Measurements from ENCODE around the gene SLC39A11. TPM values are rescaled to one million over a fixed set of nuclear protein-coding genes. Genes with fewer than 3 reads are reported as not detected.

The SLC39A11 gene
- total RNA-seq, 1 experiment from 2014 or later: 46.4 TPM

DNA sequence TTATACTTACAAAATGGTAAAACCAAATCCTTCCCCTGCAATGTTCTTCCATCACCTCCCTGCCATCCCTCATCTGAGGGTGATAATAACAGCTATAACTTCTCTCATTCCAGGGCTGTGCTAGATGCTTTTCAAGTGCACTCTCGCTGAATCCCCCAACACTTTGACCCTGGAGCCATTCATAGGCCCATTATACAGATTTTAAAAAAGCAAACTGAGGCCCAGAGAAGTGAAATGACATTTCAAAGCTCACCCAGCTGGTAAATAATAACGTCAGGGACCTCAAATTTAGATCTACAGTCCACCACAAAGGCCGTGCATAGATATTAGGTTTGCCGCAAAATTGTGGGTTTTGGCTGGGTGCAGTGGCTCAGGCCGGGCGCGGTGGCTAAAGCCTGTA is 378.8 kb downstream of the SLC39A11 start:
- H3K4me1 ChIP-seq (ENCODE audit: control insufficient read depth in 1 of 2, insufficient read depth in 2 of 2, low read length in 2 of 2): peaks cover 46 to 62% of the 10 kb centered on the region in 2 experiments
- no peak for TF ChIP-seq ELF1 (IDR thresholded peaks at IDR 0.05; ENCODE audit: borderline replicate concordance, low read depth)
- TF ChIP-seq, protein P1, sequence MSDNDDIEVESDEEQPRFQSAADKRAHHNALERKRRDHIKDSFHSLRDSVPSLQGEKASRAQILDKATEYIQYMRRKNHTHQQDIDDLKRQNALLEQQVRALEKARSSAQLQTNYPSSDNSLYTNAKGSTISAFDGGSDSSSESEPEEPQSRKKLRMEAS (IDR thresholded peaks at IDR 0.05): peak; percentile 27; the same call in 1 of the 2 replicates
- TF ChIP-seq SP1 (IDR thresholded peaks at IDR 0.05; ENCODE audit: low read depth): 0 out of 2 replicates have a peak, but pooled peaks have one; percentile 3
- H3K9me2 ChIP-seq (ENCODE audit: insufficient read depth): no peaks in the 10 kb centered on the region
- no peak overlapping the region for H3K4me2 ChIP-seq (ENCODE audit: low read length)
- H3K9ac ChIP-seq (ENCODE audit: low read length): no peak overlapping the region
- peaks cover 0 to 11% of the 10 kb centered on the region in 2 experiments; a peak in 1 of 4 replicates for H3K36me3 ChIP-seq (ENCODE audit: control insufficient read depth in 1 of 2, insufficient read depth in 2 of 2, low read length in 2 of 2)
- CTCF ChIA-PET: interaction anchor here (1.2 to 17.1 kb wide), 2 partner anchors 154 to 477 kb away, joined by 3 to 448 read pairs; no protein-coding TSS in a partner anchor
- H3K27ac ChIP-seq (ENCODE audit: low read depth, low read length): no peak overlapping the region
- no peaks in the 10 kb centered on the region; the same call in 1 of the 2 replicates for H3K79me2 ChIP-seq (ENCODE audit: insufficient read depth, low read length)
- peaks cover 5 to 14% of the 10 kb centered on the region in 2 experiments; a peak in 2 of 4 replicates for H3K9me3 ChIP-seq (ENCODE audit: control insufficient read depth in 1 of 2, insufficient read depth in 1 of 2, low read depth in 1 of 2, low read length in 2 of 2)
- RAD21 ChIA-PET (ENCODE audit: low non-redundant PET in 1 of 2, low total read pairs in 2 of 2, uncharacterized antibody in 2 of 2, unreplicated experiment in 2 of 2): interaction anchor here in 1 of 2 experiments (0.6 to 1.3 kb wide), 2 partner anchors 11 to 157 kb away, joined by 3 read pairs; no protein-coding TSS in a partner anchor
- BruUV-seq (replicated peaks): no TSS peak
- DNase-seq (ENCODE audit: low read depth, low spot score) (no peak), ATAC-seq (no peak)
- POLR2A ChIA-PET: interaction anchor here (0.6 to 1.6 kb wide), 4 partner anchors 11 to 211 kb away, joined by 3 to 4 read pairs (median 3); no protein-coding TSS in a partner anchor
- no peaks in the 10 kb centered on the region for H3K27me3 ChIP-seq (ENCODE audit: insufficient read depth, low read length)
- intact Hi-C loops (cut with micrococcal nuclease): no loop called here
- H2AFZ ChIP-seq (ENCODE audit: low read depth, low read length, poor library complexity, severe bottlenecking): no peak overlapping the region
- H4K20me1 ChIP-seq (ENCODE audit: insufficient read depth): no peaks in the 10 kb centered on the region
- H3K4me3 ChIP-seq (replicated peaks in 1 of 2; ENCODE audit: low read depth in 1 of 2, low read length in 2 of 2): no peak overlapping the region

DNA sequence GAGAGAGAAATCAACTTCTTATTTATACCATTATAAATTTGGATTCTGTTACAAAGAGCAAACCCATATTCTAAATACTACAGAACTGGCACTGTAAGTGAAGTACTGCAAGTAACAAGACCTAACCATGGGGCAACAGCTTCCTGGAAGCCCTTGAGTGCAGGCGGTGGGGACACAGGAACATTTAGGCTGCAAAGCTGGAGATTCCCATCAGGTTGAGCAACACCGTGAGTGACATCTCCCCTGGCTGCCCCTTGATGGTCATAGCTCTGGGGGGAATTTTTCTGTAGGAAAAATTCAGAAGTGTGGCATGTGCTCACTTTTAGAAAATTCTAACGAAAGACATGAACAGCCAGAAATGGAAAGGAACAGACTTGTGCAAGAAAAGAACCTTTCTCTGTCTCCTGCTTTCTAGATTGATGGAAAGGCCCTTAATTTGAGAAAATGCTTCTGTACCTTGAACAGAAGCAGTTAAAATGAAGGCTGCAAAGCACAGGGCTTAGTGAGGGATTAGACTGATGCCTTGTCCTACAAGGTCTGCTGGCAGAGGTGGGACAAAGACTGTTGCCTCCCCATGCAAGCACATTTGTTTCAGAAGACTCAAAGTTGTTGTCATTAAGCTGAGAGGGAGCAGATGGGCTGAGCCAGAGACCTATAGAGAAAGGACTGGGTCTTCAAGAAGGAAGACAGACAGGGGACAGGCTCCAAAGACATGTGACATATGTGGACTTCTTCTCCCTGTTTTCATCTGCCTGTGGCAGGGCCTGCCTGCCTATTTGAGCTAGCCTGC is 380.8 kb downstream of the SLC39A11 start:
- intact Hi-C loops (cut with micrococcal nuclease): no loop called here
- Histone ChIP-seq H3K4me1 (ENCODE audit: control insufficient read depth in 1 of 2, insufficient read depth in 2 of 2, low read length in 2 of 2) (peaks cover 27 to 43% of the 10 kb centered on the region in 2 experiments), H3K4me3 (replicated peaks in 1 of 2; ENCODE audit: low read depth in 1 of 2, low read length in 2 of 2) (no peak overlapping the region), H3K4me2 (ENCODE audit: low read length) (no peak overlapping the region), H3K79me2 (ENCODE audit: insufficient read depth, low read length) (no peaks in the 10 kb centered on the region), H3K9me3 (ENCODE audit: control insufficient read depth in 1 of 2, insufficient read depth in 1 of 2, low read depth in 1 of 2, low read length in 2 of 2) (peaks cover 5 to 14% of the 10 kb centered on the region in 2 experiments; a peak in 2 of 4 replicates), H3K9me2 (ENCODE audit: insufficient read depth) (no peaks in the 10 kb centered on the region), H3K9ac (ENCODE audit: low read length) (no peak overlapping the region), H3K36me3 (ENCODE audit: control insufficient read depth in 1 of 2, insufficient read depth in 2 of 2, low read length in 2 of 2) (peaks cover 0 to 11% of the 10 kb centered on the region in 2 experiments; a peak in 1 of 4 replicates), H3K27ac (ENCODE audit: low read depth, low read length) (no peak overlapping the region), H4K20me1 (ENCODE audit: insufficient read depth) (no peaks in the 10 kb centered on the region), H3K27me3 (ENCODE audit: insufficient read depth, low read length) (no peaks in the 10 kb centered on the region), H2AFZ (ENCODE audit: low read depth, low read length, poor library complexity, severe bottlenecking) (no peak overlapping the region)
- RAD21 ChIA-PET (ENCODE audit: low non-redundant PET in 1 of 2, low total read pairs in 2 of 2, uncharacterized antibody in 2 of 2, unreplicated experiment in 2 of 2): no interaction called here
- CTCF ChIA-PET: interaction anchor here (1.9 kb wide), 2 partner anchors 152 to 155 kb away, joined by 4 to 7 read pairs; no protein-coding TSS in a partner anchor
- POLR2A ChIA-PET: interaction anchor here (0.8 kb wide), 1 partner anchor 120 kb away, joined by 3 read pairs; no protein-coding TSS in a partner anchor
- DNase-seq (ENCODE audit: low read depth, low spot score) (no peak), ATAC-seq (no peak)
- BruUV-seq (replicated peaks): no TSS peak
- TF ChIP-seq FOSL1 (IDR thresholded peaks at IDR 0.05; ENCODE audit: low read depth): no peak
- no peak for TF ChIP-seq EGR1 (IDR thresholded peaks at IDR 0.05; ENCODE audit: low read depth)
- TF ChIP-seq POLR2AphosphoS5 (IDR thresholded peaks at IDR 0.05; ENCODE audit: low read depth, low read length): no peak
- no peak for TF ChIP-seq CTCF (IDR thresholded peaks at IDR 0.05 in 2 of 3, conservative IDR thresholded peaks at IDR 0.05 in 1 of 3; ENCODE audit: borderline replicate concordance in 1 of 3, insufficient read depth in 1 of 3, low read depth in 2 of 3, low read length in 2 of 3)
- TF ChIP-seq CEBPB (IDR thresholded peaks at IDR 0.05; ENCODE audit: low read depth): no peak
- no peak for TF ChIP-seq REST (IDR thresholded peaks at IDR 0.05; ENCODE audit: low read depth)
- no peak for TF ChIP-seq EZH2 (IDR thresholded peaks at IDR 0.05)
- no peak for TF ChIP-seq EZH2phosphoT487 (IDR thresholded peaks at IDR 0.05; ENCODE audit: borderline replicate concordance)
- TF ChIP-seq ZNF274 (IDR thresholded peaks at IDR 0.05; ENCODE audit: low read depth, low read length): no peak
